Small intestine (tissue), 7 donors: ENCODE data around the gene INPPL1. TPM values are rescaled to one million over a fixed set of nuclear protein-coding genes. Genes with fewer than 3 reads are reported as not detected.
"Not testable (repeated sequence)": the region's sequence is repeated elsewhere in the genome, so short reads cannot be mapped to it uniquely, and the experiment has no call there.

ENCODE experiments used
- DNase-seq, 2 donors: peaks; one replicate each; pipeline versions ENCODE4 v3.0.0 to v3.0.0-alpha.2; 2013
- FAIRE-seq: peaks from 2 replicates; lab custom pipeline; 2012; peaks lifted over from hg19 to GRCh38; lab: Jason Lieb, UNC
- H3K27ac ChIP-seq, 3 donors: one replicate each; pipeline ENCODE4 v1.5.1; 2013; ENCODE audit warnings: low read length in 2 of 3, mild to moderate bottlenecking in 2 of 3, control low read depth in 1 of 3, inconsistent platforms in 1 of 3, low read depth in 1 of 3, moderate library complexity in 1 of 3
- H3K27me3 ChIP-seq, 3 donors: one replicate each; pipeline ENCODE4 v1.6.1; 2013; ENCODE audit warnings: low read length in 3 of 3, inconsistent platforms in 1 of 3; ENCODE audit not compliant: control insufficient read depth in 3 of 3, insufficient read depth in 3 of 3
- H3K36me3 ChIP-seq, 3 donors: one replicate each; pipeline ENCODE4 v1.6.1; 2013; ENCODE audit warnings: low read length in 3 of 3, inconsistent platforms in 1 of 3, low read depth in 1 of 3, mild to moderate bottlenecking in 1 of 3, moderate library complexity in 1 of 3; ENCODE audit not compliant: control insufficient read depth in 3 of 3, insufficient read depth in 2 of 3
- H3K4me1 ChIP-seq, 3 donors: one replicate each; pipeline ENCODE4 v1.6.1; 2013; ENCODE audit warnings: low read length in 2 of 3, inconsistent platforms in 1 of 3, low read depth in 1 of 3, mild to moderate bottlenecking in 1 of 3, moderate library complexity in 1 of 3; ENCODE audit not compliant: control insufficient read depth in 3 of 3, insufficient read depth in 2 of 3
- H3K4me3 ChIP-seq, 3 donors: one replicate each; pipeline ENCODE4 v1.5.1; 2013; ENCODE audit warnings: low read length in 3 of 3, control low read depth in 1 of 3, inconsistent platforms in 1 of 3, low read depth in 1 of 3, mild to moderate bottlenecking in 1 of 3, moderate library complexity in 1 of 3
- H3K9me3 ChIP-seq, 2 donors: one replicate each; pipeline ENCODE4 v1.6.1; 2013; ENCODE audit warnings: low read depth in 1 of 2, low read length in 1 of 2; ENCODE audit not compliant: control insufficient read depth in 2 of 2, insufficient read depth in 1 of 2
- WGBS, 3 donors: extraction: QIAGEN DNeasy Blood & Tissue Kit; methylation state at CpG; one replicate each; pipeline ENCODE4 v1.1.7; 2013; 5-methylcytosine and 5-hydroxymethylcytosine counted together
- polyA plus RNA-seq, 4 donors: library from polyadenylated mRNA; stranded (reverse) in 3 of 4; unstranded in 1 of 4; fragments of 200-250 nt in 3 of 4; fragments of 120-200 nt in 1 of 4; gene quantifications; one replicate each; pipeline versions ENCODE4 v1.2.1 to v1.2.3, GENCODE V29; 2013
- donor health status: healthy with polysubstance abuse.
- donor health status: control.
- donor health status: control.
- donor health status: Bipolar disorder and iron deficiency.
- donor health status: healthy.

INPPL1 gene
- polyA plus RNA-seq, 4 donors = 43.2 to 64.7 (median 60.7) TPM

DNA sequence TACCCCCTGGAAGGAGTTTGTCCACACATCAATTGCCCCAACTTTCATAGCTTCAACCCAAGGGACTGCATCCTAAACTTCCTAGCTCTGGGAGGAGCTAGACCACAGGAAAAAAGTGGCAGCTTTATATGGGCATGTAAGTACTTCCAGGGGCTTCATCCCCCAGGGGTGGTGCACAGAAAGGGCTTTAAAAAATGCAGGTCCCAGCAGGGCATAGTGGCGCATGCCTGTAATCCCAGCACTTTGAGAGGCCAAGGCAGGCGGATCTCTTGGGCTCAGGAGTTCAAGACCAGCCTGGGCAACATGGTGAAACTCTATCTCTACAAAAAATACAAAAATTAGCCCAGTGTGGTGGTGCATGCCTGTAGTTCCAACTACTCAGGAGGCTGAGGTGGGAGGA is 17.8 kb upstream of the INPPL1 start:
- not testable (repeated sequence) for H3K27me3 ChIP-seq, FAIRE-seq, H3K36me3 ChIP-seq, H3K27ac ChIP-seq, H3K4me3 ChIP-seq, DNase-seq, H3K4me1 ChIP-seq
- WGBS, 3 donors = 87 to 98% (median 88%) methylated on average over 2 of the region's 2 CpGs
- H3K9me3 ChIP-seq = peaks cover 0 to 10% of the 10 kb centered on the region in 2 donors

DNA sequence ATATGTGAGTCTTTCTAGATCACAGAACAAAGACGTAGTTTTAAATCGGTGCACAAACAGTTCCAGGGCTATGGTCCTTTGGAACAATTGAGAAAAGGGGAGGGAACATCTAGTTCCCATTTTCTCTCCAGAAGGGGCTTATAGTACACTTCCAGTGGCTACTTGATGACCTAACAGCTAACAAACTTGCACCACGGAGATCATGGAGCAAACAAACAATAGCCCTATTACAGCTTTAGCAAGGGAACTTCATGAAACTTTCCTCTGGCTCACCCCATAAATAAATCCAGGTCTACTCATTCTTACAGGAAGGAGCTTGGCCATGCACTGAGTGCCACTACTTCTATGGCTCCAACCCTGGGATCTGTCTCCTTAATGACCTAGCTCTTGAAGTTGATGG is 16.3 kb upstream of the INPPL1 start:
- Histone ChIP-seq H3K27ac (no peak overlapping the region), H3K27me3 (peaks cover 0 to 3% (median 0%) of the 10 kb centered on the region in 3 donors), H3K4me1 (no peaks in the 10 kb centered on the region), H3K9me3 (peaks cover 0 to 10% of the 10 kb centered on the region in 2 donors), H3K4me3 (no peak overlapping the region), H3K36me3 (no peaks in the 10 kb centered on the region)
- no peak for DNase-seq
- WGBS, 3 donors = 61 to 80% (median 75%) methylated on average over 3 of the region's 3 CpGs
- FAIRE-seq = no peak

DNA sequence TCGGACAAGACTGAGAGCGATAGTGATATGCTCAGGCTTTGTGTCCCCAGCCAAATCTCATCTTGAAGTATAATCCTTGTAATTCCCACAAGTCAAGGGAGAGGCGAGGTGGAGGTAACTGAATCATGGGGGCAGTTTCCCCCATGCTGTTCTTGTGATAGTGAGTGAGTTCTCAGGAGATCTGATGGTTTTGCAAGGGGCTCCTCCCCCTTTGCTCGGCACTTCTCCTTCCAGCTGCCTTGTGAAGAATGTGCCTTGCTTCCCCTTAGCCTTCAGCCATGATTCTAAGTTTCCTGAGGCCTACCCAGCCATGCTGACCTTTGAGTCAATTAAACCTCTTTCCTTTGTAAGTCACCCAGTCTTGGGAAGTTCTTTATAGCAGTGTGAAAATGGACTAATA is 15.5 kb upstream of the INPPL1 start:
- no peak overlapping the region for H3K4me3 ChIP-seq
- H3K9me3 ChIP-seq = peaks cover 0 to 10% of the 10 kb centered on the region in 2 donors
- no peak overlapping the region for H3K27ac ChIP-seq
- FAIRE-seq (no peak), DNase-seq (no peak)
- WGBS, 3 donors = 73 to 83% (median 79%) methylated on average over 4 of the region's 4 CpGs
- peaks cover 0 to 3% (median 0%) of the 10 kb centered on the region in 3 donors for H3K27me3 ChIP-seq
- H3K36me3 ChIP-seq = no peaks in the 10 kb centered on the region
- no peaks in the 10 kb centered on the region for H3K4me1 ChIP-seq

DNA sequence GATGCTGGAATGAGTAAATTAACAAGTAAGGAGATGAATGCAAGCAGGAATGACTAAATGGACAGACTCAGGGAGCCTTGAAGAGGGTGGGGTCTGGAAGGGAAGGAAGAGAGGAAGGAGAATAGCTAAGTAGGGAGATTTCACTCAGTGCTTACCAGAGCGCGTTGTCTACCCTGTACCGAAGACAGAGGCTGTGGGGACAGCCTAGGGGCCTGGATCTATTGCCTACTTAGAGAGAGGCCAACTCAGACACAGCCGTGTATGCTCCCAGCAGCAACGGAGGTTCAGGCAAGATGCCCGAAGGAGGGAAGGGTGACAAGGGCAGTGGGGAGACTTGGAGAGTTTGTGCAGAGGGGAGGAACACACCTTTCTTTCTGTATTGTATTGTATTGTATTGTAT is 7.9 kb upstream of the INPPL1 start, which contains the start of gene FOLR2:
FOLR2 (plus strand) TSS at position 157 of the 400 bp plus-strand sequence. CDS start 1,791 bp downstream, outside the sequence.
- no peak for DNase-seq
- Histone ChIP-seq H3K27ac (peak within 1 kb of the TSS in 1 of 3 donors; percentile 65), H3K36me3 (no peaks in the 10 kb centered on the region), H3K4me1 (no peaks in the 10 kb centered on the region), H3K27me3 (peaks cover 0 to 3% (median 0%) of the 10 kb centered on the region in 3 donors), H3K9me3 (no peaks in the 10 kb centered on the region), H3K4me3 (no peak within 1 kb of the TSS)
- WGBS, 3 donors = 84 to 90% (median 88%) methylated on average over 6 of the region's 6 CpGs
- FAIRE-seq = no peak

DNA sequence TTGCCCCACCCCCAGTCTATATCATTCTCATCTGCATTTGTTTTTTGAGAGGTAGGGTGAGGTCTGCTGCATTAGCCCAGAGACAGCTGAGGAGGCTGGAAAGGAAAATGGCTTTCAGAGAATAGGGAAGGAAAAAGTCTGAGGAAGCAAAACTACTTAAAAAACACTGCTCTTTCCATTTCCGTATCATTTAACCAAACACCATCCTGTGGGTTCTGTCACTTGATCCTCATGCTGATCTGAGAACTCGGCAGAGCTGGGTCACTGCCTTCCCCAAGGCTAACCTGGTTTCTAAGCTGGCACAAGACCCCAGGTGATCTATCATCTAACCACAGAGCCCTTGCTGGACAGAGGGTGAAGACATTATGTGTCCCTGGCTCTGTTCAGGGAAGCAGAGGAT is 6.7 kb upstream of the INPPL1 start:
- WGBS, 3 donors = 25 to 47% (median 33%) methylated on average over 2 of the region's 2 CpGs
- no peak for FAIRE-seq
- H3K36me3 ChIP-seq = no peaks in the 10 kb centered on the region
- H3K9me3 ChIP-seq = no peaks in the 10 kb centered on the region
- H3K4me3 ChIP-seq = no peak overlapping the region
- peak overlapping the region in 1 of 3 donors; percentile 65 for H3K27ac ChIP-seq
- H3K4me1 ChIP-seq = peaks cover 0 to 8% (median 0%) of the 10 kb centered on the region in 3 donors
- H3K27me3 ChIP-seq = no peaks in the 10 kb centered on the region
- no peak for DNase-seq

DNA sequence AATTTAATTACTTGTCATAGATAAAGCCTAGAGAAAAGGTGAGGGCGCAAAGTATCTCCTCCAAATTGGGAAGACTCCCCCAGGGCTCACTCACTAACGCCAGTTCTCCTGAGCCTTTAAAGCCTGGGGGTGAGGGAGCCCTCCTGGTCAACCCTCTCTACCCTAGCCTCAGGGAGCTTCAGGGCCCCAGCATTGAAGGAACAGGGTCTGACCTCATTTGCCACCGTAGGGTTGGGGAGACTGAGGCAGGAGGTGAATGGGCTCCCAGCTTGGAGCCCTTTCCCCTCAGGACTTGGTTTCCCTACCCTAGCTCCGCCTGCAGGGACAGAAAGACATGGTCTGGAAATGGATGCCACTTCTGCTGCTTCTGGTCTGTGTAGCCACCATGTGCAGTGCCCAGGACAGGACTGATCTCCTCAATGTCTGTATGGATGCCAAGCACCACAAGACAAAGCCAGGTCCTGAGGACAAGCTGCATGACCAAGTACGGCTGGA is 6.3 kb upstream of the INPPL1 start:
- no peaks in the 10 kb centered on the region for H3K36me3 ChIP-seq
- H3K4me3 ChIP-seq = no peak overlapping the region
- no peak for FAIRE-seq
- peaks cover 0 to 8% (median 0%) of the 10 kb centered on the region in 3 donors for H3K4me1 ChIP-seq
- H3K9me3 ChIP-seq = no peaks in the 10 kb centered on the region
- H3K27me3 ChIP-seq = no peaks in the 10 kb centered on the region
- 83 to 89% (median 85%) methylated on average over 5 of the region's 5 CpGs for WGBS, 3 donors
- H3K27ac ChIP-seq = peak overlapping the region in 1 of 3 donors; percentile 65
- no peak for DNase-seq

DNA sequence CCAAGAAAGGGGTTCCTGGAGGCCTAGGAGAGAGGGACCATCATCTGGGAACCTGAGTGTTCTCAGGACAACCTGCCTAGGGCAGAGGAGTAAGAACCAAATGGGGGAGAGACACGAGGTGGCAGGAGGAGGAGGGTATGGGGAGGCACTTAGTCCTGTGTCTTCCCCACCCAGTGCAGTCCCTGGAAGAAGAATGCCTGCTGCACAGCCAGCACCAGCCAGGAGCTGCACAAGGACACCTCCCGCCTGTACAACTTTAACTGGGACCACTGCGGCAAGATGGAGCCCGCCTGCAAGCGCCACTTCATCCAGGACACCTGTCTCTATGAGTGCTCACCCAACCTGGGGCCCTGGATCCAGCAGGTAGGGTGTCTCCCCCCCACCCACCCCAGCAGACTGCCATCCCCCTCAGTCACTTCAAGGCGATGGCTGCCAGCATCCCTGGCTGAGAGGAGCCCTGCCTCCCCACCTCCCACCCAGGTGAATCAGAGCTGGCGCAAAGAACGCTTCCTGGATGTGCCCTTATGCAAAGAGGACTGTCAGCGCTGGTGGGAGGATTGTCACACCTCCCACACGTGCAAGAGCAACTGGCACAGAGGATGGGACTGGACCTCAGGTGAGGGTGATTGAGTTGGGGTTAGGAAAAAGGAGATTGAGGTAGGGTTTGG is 3.7 kb upstream of the INPPL1 start:
- Histone ChIP-seq H3K36me3 (no peaks in the 10 kb centered on the region), H3K4me1 (peaks cover 2 to 16% (median 7%) of the 10 kb centered on the region in 3 donors), H3K27me3 (no peaks in the 10 kb centered on the region), H3K9me3 (no peaks in the 10 kb centered on the region), H3K4me3 (no peak overlapping the region), H3K27ac (no peak overlapping the region)
- DNase-seq (no peak), FAIRE-seq (no peak)
- 85 to 92% (median 88%) methylated on average over 9 to 10 of the region's 10 CpGs for WGBS, 3 donors

DNA sequence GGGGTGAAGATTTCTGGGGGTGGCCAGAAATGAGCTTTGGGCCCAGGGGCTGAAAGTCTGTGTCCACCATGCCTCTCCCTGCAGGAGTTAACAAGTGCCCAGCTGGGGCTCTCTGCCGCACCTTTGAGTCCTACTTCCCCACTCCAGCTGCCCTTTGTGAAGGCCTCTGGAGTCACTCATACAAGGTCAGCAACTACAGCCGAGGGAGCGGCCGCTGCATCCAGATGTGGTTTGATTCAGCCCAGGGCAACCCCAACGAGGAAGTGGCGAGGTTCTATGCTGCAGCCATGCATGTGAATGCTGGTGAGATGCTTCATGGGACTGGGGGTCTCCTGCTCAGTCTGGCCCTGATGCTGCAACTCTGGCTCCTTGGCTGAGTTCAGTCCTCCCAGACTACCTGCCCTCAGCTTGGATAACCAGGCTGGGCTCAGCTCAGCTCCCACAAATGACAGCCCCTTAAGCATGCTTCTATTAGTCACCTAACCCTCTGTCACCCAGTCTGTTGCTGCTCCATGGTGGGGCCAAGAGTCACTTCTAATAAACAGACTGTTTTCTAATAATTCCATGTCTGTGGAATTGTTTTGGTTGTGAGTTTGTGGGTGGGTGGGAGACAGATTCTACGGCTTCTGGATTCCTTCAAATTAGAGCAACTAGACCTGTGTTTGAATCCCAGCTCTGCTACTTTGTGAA is 3.0 kb upstream of the INPPL1 start:
- no peak for DNase-seq
- Histone ChIP-seq H3K27ac (no peak overlapping the region), H3K27me3 (no peaks in the 10 kb centered on the region), H3K4me1 (peaks cover 2 to 20% (median 8%) of the 10 kb centered on the region in 3 donors), H3K9me3 (no peaks in the 10 kb centered on the region), H3K36me3 (peaks cover 0 to 3% (median 0%) of the 10 kb centered on the region in 3 donors), H3K4me3 (no peak overlapping the region)
- 75 to 85% (median 77%) methylated on average over 7 of the region's 7 CpGs for WGBS, 3 donors
- no peak for FAIRE-seq
